HG03558 (cell line): ENCODE results near the gene PXDN.

Experiments
- ATAC-seq: cut with Tn5 transposase; IDR thresholded peaks from one replicate; pipeline ENCODE4 v1.9.1; 2021; ENCODE audit warnings: moderate number of reproducible peaks; ENCODE audit not compliant: unreplicated experiment; ENCODE audit errors: extremely low read depth

PXDN gene

GRCh38 chr2:1654696-1655374 lies 89.5 kb downstream of the PXDN start:
- ATAC-seq, result no peak

DNA sequence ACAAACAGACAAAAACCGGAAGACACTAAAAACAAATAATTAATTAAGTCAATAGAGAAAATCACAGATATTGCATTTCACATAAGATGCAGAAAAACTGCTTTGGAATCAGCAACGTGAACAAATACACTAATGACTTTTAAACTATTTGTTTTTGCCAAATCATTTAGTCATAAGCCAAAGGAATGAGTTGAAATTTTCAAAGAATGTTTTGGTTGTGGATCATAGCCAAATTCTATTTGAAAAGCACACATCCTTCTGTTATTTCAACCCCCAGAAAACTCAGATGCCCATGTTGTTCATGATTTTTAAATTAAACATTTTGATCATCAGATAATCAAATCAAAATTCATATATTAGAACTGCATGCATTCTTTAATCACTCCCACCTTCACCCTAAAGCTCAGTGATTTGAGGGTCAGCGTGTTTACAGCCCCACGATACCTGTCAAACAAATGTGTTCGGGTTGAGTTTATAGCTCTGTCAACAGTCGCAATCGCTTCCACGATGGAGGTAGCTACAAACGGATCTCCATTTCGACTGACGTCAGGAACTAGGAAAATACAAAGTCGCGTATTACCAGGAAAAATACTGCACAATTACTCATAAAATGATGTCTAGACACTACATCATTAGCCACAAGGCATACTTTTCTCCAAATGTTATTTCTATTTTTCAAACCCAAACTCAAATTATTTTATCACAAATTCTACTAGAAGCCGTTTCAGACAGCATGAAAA lies 90.2 kb downstream of the PXDN start:
- no peak for ATAC-seq

DNA sequence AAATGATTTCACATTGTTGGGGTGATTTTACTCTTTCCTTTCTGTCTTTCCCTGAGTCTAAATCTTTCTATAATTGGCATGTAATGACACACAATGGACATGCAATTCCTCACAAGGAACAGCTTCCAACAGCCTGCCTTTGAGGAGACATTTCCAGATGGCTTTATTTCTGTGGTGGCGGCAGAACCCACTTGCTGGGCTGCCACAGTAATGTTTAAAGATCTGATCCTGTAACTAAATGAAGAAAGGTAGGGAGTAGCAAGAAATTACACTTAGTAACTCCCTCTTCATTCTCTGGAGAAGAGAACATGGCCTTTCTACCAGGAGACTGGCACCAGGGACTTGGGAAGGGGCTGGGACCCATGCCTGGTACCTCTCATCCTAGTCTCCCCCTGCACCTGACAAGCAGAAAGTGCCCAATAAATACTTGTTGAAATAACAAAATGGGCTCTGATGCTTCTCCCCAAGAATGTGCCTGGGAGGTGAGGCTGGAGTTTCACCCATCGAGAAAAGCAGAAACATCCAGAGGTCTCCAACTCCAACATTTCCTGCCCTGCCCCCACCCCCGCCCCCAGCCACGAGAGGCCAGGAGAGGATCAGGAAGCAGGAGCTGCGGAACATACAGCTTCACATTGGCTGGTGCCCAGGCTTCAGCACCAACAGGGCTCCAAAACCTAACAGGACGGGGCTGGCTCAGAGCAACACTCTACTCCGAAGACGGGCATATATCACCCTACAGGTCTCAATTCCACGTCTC lies 92.1 kb downstream of the PXDN start:
- no peak for ATAC-seq

GRCh38 chr2:1651121-1652033 lies 92.9 kb downstream of the PXDN start:
- ATAC-seq, result no peak

DNA sequence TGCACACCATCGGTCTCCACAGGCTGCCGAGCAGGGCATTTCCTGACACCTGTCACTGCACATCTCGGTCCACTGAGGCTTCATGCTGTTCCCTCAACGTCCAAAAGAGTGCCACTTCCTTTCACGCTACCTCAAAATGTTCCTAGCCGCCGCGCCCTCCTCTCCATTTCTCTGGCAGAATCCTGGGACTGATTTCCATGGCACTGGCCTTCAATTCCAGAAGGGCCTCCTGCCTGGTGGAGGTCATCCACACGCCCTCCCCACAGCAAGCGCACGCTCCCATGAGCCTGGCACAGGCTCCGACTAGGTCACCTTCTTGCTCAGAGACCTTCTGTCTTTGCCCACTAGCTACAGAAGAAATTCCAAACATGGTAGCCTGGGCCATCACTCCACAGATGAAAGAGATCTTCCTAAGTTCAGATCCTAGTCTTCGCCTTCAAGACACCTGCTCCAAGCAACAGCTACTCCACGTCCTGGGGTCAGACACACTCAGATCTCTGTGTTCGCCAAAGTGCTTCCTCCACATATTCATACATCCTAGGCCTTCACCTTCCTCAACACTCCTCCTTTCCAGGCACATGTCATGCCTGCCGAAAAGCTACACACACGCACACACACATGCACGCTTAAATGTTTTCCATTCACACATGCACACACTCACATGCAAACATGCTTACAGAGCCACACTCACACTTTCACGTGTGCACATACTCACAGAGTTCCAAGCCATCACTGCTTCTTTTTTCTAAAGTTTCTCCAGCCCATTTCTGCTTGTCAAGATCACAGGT lies 94.0 kb downstream of the PXDN start:
- no peak for ATAC-seq

- ATAC-seq, result no peak
Observed at GRCh38 chr2:1649103-1650084, 94.9 kb downstream of the PXDN start.

DNA sequence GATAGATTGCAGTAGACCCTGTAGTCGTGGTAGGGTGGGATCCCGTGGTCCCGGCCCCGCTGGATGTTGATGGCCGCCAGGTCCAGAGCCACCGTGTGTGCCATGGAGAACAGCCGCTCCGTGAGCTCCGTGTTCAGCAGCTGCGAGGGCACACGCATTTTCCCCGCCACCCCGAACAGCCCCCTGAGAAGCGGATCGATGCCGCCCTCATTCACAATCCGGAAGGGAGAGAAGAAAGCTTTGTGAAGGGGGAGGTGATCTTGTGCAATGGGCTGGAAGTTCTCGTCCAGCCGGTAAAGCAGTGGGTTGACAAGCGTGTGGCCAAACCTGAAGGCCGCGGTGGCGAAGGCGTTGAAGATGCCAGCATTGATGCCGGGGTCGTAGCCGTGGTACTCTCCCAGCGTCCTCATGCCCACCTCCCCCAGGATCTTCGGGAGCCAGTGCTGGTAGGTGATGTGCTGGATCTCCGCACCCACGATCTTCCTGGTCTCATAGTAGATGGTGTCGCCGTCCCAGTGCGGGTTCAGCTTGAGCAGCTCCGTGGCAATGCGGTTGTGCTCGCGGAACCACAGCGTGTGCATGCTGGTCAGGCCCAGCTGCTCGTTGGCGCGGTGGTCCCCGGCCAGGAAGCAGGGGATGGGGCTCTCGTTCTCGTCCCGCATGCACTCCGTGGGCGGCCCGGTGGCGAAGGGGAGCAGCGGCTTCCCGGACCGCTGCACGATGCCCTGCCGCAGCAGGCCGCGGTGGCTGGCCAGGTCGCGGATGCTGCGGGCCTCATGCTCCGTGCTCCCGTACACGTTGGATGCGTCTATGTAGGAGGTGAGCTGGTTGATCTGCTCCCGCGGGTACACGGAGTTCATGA lies 95.8 kb downstream of the PXDN start:
- ATAC-seq, result no peak

DNA sequence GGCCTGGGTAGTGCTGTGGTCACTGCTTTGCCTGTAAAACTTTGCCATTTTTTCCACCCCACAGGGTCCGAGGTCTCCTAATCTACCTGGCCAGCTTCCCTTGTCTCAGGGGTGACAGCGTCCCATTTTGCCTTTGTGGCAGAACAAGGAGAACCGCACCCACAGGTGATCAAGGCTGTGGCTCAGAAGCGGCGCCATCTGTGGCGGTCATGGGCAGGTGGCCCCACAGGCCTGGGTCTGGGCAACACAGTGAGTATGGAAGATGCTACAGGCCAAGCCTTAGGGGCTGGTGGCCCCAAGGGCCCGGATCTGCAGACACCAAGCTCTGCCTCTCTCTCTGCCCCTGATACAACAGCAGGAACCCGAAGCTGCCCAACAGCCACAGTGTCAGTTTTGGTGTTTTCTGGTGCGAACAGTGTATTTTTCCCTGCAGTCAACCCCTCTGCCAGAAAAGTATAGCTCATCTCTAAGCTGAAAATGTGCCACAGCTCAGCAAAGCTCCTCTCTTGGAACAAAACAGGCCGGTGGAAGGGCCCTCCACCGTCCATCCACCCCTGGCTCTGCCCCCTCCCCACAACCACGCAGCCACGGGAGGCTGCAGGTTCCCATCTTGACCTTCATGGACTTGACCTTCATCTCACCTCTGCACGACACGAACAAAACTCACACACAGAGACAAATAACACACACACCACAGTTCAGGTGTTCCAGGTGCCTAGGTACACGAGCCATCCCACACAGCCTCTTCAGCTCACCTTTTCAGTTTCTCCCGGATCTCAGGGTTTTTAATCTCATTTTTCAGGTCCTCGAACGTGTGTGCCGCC lies 96.7 kb downstream of the PXDN start:
- no peak for ATAC-seq

- ATAC-seq, result no peak
Observed at GRCh38 chr2:1645761-1646476, 98.4 kb downstream of the PXDN start.

GRCh38 chr2:1644427-1644826 lies 99.9 kb downstream of the PXDN start:
- no peak for ATAC-seq

DNA sequence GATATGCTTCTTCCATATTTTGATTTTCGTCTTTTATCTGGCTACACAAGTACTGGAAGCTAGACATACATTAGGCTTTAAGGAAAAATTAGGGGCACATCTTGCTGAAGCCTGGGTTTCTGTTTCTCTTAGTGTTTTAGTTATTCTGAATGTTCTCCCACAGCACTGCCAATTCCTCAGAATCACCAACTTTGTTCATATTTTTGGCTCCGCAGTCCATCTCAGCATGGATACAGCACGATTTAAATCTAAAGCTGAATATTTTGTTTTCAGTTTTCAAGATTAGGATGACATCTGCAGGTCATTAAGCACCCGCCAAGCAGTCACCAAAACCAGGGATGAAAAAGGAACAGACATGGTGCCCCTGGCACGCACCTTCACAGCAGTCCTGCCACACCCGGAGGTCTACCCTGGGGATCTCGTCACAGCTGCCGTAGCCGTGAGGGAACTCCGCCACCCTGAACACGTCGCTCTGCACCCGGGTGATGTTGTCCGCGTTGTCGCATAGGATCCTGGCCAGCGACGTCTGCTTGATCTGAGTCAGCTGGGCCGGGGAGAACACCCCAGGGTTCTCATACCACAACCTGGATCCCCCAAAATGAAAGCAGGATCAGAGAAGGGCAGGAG lies 101.2 kb downstream of the PXDN start:
- ATAC-seq, result no peak

DNA sequence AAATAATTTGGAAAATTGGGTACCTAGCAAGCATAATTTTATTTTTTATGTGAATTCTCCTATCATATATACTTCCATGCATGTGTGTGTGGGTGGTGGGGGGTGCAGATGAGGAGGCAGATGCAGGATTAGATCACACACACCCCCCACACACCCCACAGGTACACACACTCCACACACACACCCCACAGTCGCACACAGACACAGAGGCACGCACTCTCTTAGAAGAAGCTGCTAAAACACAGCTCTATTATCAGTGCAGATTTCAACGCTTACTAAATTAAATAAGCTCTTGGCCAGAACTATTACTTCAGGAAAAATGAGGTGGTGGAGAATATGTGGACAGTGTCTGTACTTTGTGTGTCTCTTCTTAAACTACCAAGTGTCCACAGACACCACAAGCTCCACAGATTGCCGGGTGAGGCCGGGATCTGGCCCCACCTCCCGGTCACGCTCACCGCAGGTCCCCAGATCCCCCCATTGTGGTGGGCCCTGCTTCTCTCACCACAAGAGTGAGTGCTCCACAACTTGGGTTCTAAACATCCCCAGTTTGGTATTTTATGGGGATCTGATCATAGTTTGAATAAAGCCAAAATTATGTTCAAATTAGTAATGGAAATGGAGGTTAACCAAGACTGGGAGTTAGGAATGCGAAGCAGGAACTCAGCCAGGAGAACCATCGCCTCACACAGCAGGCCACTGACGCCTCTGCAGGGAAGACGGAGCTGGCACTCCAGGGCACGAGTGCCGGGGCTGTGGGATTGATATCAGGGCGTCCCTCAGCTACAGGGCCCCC lies 102.1 kb downstream of the PXDN start:
- no peak for ATAC-seq

- ATAC-seq, result no peak
Observed at GRCh38 chr2:1641523-1641922, 102.8 kb downstream of the PXDN start.

DNA sequence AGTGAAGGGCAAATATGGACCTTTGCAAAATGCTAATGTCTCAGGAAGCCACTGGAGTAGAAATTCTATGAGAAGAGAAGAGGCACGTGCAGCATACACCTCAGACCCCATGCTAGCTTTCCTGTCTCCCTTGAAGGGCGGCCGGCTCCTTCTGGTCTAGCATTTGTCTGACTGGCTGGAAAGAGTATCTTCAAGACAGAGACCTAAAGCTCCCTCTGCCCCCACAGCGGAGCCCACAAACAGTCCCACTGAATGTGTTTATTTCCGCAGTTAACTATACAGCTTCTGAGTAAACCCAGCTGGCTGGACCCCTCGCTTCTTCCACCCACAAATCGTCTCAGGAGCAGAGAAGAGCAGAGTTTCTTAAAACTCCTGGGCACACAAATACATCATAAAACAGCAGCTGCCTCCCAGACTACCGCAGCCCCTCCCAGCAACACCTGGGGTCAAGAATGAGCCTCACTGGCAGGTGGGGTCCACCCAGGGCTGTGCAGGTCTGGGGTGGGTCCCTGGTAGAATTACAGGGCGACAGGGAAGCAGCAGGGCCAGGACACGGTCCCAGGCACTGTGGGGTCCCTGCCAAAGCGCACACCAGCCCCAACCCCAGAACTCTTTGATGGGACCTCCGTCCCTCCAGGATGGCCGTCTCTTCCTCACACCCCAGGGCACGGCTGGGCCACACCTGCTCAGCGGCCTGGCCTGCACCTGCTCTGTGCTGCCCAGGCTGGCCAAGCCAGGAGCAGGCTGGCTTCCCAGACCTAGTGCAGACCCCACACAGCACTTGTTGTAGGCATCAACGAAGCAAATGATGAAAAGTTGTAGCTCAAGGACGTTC lies 103.8 kb downstream of the PXDN start:
- no peak for ATAC-seq
